Ishikawa (cell line): ENCODE data around the gene SAE1.
A peak's percentile ranks its signal among the peaks of the same experiment; 100 is the strongest.

ENCODE experiments used
- CEBPB ChIP-seq: IDR thresholded peaks from 2 replicates; pipeline ENCODE4 v1.6.1; 2012
- CREB1 ChIP-seq: IDR thresholded peaks from 2 replicates; pipeline ENCODE4 v1.6.1; 2012; ENCODE audit warnings: low read depth
- EGR1 ChIP-seq: IDR thresholded peaks from 2 replicates; pipeline ENCODE4 v1.6.1; 2012
- EP300 ChIP-seq: IDR thresholded peaks from 2 replicates; pipeline ENCODE4 v1.6.1; 2012; ENCODE audit warnings: borderline replicate concordance
- NFIC ChIP-seq: IDR thresholded peaks from 2 replicates; pipeline ENCODE4 v1.6.1; 2012
- RAD21 ChIP-seq: IDR thresholded peaks from 2 replicates; pipeline ENCODE4 v1.6.1; 2012; ENCODE audit warnings: low read depth
- TAF1 ChIP-seq: IDR thresholded peaks from 2 replicates; pipeline ENCODE4 v1.6.1; 2012; ENCODE audit warnings: low read depth, mild to moderate bottlenecking
- TCF12 ChIP-seq: IDR thresholded peaks from 2 replicates; pipeline ENCODE4 v1.6.1; 2012; ENCODE audit warnings: low read depth
- TEAD4 ChIP-seq: IDR thresholded peaks from 2 replicates; pipeline ENCODE4 v1.6.1; 2012
- YY1 ChIP-seq: IDR thresholded peaks from 2 replicates; pipeline ENCODE4 v1.6.1; 2012; ENCODE audit warnings: low read depth
- ZBTB7A ChIP-seq: IDR thresholded peaks from 2 replicates; pipeline ENCODE4 v1.6.1; 2012; ENCODE audit warnings: low read depth
- TF ChIP-seq, protein P1 (sequence below): IDR thresholded peaks from 2 replicates; pipeline ENCODE4 v1.6.1; 2012
- TF ChIP-seq, protein P2 (sequence below): IDR thresholded peaks from 2 replicates; pipeline ENCODE4 v1.6.1; 2012; ENCODE audit warnings: low read depth, mild to moderate bottlenecking
- TF ChIP-seq, protein P3 (sequence below): IDR thresholded peaks from 2 replicates; pipeline ENCODE4 v1.6.1; 2012

- peak; percentile 33 for TF ChIP-seq TEAD4
- TF ChIP-seq TAF1 = peak; percentile 38; the same call in 1 of the 2 replicates
- no peak for TF ChIP-seq ZBTB7A
- no peak for TF ChIP-seq EP300
- TF ChIP-seq, protein P1, sequence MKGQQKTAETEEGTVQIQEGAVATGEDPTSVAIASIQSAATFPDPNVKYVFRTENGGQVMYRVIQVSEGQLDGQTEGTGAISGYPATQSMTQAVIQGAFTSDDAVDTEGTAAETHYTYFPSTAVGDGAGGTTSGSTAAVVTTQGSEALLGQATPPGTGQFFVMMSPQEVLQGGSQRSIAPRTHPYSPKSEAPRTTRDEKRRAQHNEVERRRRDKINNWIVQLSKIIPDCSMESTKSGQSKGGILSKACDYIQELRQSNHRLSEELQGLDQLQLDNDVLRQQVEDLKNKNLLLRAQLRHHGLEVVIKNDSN = no peak
- TF ChIP-seq CEBPB = no peak
- no peak for TF ChIP-seq NFIC
- no peak for TF ChIP-seq YY1
- TF ChIP-seq RAD21 = no peak
- TF ChIP-seq, protein P2, sequence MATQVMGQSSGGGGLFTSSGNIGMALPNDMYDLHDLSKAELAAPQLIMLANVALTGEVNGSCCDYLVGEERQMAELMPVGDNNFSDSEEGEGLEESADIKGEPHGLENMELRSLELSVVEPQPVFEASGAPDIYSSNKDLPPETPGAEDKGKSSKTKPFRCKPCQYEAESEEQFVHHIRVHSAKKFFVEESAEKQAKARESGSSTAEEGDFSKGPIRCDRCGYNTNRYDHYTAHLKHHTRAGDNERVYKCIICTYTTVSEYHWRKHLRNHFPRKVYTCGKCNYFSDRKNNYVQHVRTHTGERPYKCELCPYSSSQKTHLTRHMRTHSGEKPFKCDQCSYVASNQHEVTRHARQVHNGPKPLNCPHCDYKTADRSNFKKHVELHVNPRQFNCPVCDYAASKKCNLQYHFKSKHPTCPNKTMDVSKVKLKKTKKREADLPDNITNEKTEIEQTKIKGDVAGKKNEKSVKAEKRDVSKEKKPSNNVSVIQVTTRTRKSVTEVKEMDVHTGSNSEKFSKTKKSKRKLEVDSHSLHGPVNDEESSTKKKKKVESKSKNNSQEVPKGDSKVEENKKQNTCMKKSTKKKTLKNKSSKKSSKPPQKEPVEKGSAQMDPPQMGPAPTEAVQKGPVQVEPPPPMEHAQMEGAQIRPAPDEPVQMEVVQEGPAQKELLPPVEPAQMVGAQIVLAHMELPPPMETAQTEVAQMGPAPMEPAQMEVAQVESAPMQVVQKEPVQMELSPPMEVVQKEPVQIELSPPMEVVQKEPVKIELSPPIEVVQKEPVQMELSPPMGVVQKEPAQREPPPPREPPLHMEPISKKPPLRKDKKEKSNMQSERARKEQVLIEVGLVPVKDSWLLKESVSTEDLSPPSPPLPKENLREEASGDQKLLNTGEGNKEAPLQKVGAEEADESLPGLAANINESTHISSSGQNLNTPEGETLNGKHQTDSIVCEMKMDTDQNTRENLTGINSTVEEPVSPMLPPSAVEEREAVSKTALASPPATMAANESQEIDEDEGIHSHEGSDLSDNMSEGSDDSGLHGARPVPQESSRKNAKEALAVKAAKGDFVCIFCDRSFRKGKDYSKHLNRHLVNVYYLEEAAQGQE = no peak
- TF ChIP-seq CREB1 = no peak
- TF ChIP-seq EGR1 = no peak; the same call in 1 of the 2 replicates
- no peak for TF ChIP-seq TCF12
- TF ChIP-seq, protein P3, sequence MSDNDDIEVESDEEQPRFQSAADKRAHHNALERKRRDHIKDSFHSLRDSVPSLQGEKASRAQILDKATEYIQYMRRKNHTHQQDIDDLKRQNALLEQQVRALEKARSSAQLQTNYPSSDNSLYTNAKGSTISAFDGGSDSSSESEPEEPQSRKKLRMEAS = peak; percentile 43
These were observed 127.0 kb downstream of the SAE1 start for GRCh38 chr19:47257411-47258169.
